Dermis microvascular lymphatic vessel endothelial cell (primary cell): ENCODE data around the gene KCTD8. TPM values are rescaled to one million over a fixed set of nuclear protein-coding genes. Genes with fewer than 3 reads are reported as not detected.

Experiments used
- DNase-seq, 2 donors: peaks; one replicate each; pipeline versions ENCODE4 v3.0.0 to v3.0.0-alpha.2; 2010; ENCODE audit warnings: low read depth in 2 of 2
- total RNA-seq: library from RNA; depleted of rRNA; stranded (reverse); fragments of >200 nt; gene quantifications from 2 replicates; pipeline ENCODE4 v1.2.1, GENCODE V29; 2014

The KCTD8 gene
- total RNA-seq, 1 donor from 2014 or later, result 0.13 TPM

GRCh38 chr4:44162538-44163270, 285.9 kb downstream of the KCTD8 start:
- DNase-seq, result peak; percentile 65 to 84

GRCh38 chr4:44161756-44162155, 286.9 kb downstream of the KCTD8 start:
- DNase-seq, result peak in 1 of 2 donors; percentile 3

GRCh38 chr4:44160776-44161367, 287.7 kb downstream of the KCTD8 start:
- DNase-seq, result peak; percentile 69 to 83

GRCh38 chr4:44159991-44160390, 288.6 kb downstream of the KCTD8 start:
- peak in 1 of 2 donors; percentile 25 for DNase-seq

GRCh38 chr4:44157611-44158277, 290.9 kb downstream of the KCTD8 start:
- peak; percentile 47 to 80 for DNase-seq

- DNase-seq, result peak; percentile 76 to 90
These were observed 298.5 kb downstream of the KCTD8 start for GRCh38 chr4:44150091-44150576.

- peak; percentile 42 to 69 for DNase-seq
These were observed 299.3 kb downstream of the KCTD8 start for GRCh38 chr4:44149282-44149681.

GRCh38 chr4:44147571-44148075, 301.0 kb downstream of the KCTD8 start:
- DNase-seq, result peak in 1 of 2 donors; percentile 16

GRCh38 chr4:44146516-44146915, 302.1 kb downstream of the KCTD8 start:
- no peak for DNase-seq

GRCh38 chr4:44145868-44146267, 302.7 kb downstream of the KCTD8 start:
- DNase-seq, result peak in 1 of 2 donors; percentile 91

- DNase-seq, result no peak
These were observed 316.1 kb downstream of the KCTD8 start for GRCh38 chr4:44132526-44132925.

Other genes starting within 250 kb of the KCTD8 start
- gene YIPF7, start 202.8 kb upstream of the KCTD8 start, total RNA-seq, result not detected in 2 replicates
- gene GUF1, start 229.6 kb upstream of the KCTD8 start, total RNA-seq, result 6.9 and 8.6 TPM in 2 replicates